Ishikawa (cell line): ENCODE data around the gene ZNF341.

Experiments
- CEBPB ChIP-seq: IDR thresholded peaks from 2 replicates; pipeline ENCODE4 v1.6.1; 2012
- CREB1 ChIP-seq: IDR thresholded peaks from 2 replicates; pipeline ENCODE4 v1.6.1; 2012; ENCODE audit warnings: low read depth
- EGR1 ChIP-seq: IDR thresholded peaks from 2 replicates; pipeline ENCODE4 v1.6.1; 2012
- EP300 ChIP-seq: IDR thresholded peaks from 2 replicates; pipeline ENCODE4 v1.6.1; 2012; ENCODE audit warnings: borderline replicate concordance
- FOXM1 ChIP-seq: IDR thresholded peaks from 2 replicates; pipeline ENCODE4 v1.6.1; 2012; ENCODE audit warnings: low read depth, borderline replicate concordance
- NFIC ChIP-seq: IDR thresholded peaks from 2 replicates; pipeline ENCODE4 v1.6.1; 2012
- RAD21 ChIP-seq: IDR thresholded peaks from 2 replicates; pipeline ENCODE4 v1.6.1; 2012; ENCODE audit warnings: low read depth
- REST ChIP-seq: IDR thresholded peaks from 2 replicates; pipeline ENCODE4 v1.6.1; 2012; ENCODE audit warnings: low read depth, mild to moderate bottlenecking
- TAF1 ChIP-seq: IDR thresholded peaks from 2 replicates; pipeline ENCODE4 v1.6.1; 2012; ENCODE audit warnings: low read depth, mild to moderate bottlenecking
- TCF12 ChIP-seq: IDR thresholded peaks from 2 replicates; pipeline ENCODE4 v1.6.1; 2012; ENCODE audit warnings: low read depth
- TEAD4 ChIP-seq: IDR thresholded peaks from 2 replicates; pipeline ENCODE4 v1.6.1; 2012
- YY1 ChIP-seq: IDR thresholded peaks from 2 replicates; pipeline ENCODE4 v1.6.1; 2012; ENCODE audit warnings: low read depth
- ZBTB7A ChIP-seq: IDR thresholded peaks from 2 replicates; pipeline ENCODE4 v1.6.1; 2012; ENCODE audit warnings: low read depth
- TF ChIP-seq, protein P1 (sequence below): IDR thresholded peaks from 2 replicates; pipeline ENCODE4 v1.6.1; 2012
- TF ChIP-seq, protein P2 (sequence below): IDR thresholded peaks from 2 replicates; pipeline ENCODE4 v1.6.1; 2012

The ZNF341 gene

DNA sequence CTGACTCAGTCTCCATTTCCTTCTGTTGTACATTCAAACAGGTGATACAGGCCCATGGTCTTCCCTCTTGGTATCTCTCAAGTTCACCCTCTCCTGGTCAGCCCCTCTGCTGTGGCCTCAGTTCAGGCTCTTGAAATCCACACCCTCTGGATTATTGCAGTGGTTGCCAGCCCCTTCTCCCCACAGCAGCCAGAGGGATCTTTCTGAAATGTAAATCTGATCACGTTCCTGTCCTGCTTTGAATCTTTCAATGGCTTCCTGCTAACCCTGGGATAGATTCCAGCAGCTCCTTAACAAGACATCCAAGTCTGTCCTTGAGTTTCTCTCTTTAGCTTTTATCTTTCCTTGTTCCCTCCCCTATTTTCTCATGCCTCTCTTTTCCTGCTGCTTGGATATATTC, 101.5 kb downstream of the ZNF341 start:
- no peak for TF ChIP-seq NFIC
- no peak for TF ChIP-seq CEBPB
- no peak for TF ChIP-seq TEAD4
- TF ChIP-seq EP300, result no peak
- TF ChIP-seq YY1, result no peak
- no peak for TF ChIP-seq TAF1
- TF ChIP-seq, protein P1, sequence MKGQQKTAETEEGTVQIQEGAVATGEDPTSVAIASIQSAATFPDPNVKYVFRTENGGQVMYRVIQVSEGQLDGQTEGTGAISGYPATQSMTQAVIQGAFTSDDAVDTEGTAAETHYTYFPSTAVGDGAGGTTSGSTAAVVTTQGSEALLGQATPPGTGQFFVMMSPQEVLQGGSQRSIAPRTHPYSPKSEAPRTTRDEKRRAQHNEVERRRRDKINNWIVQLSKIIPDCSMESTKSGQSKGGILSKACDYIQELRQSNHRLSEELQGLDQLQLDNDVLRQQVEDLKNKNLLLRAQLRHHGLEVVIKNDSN, result no peak
- TF ChIP-seq TCF12, result no peak
- TF ChIP-seq EGR1, result no peak
- no peak for TF ChIP-seq FOXM1
- TF ChIP-seq RAD21, result no peak
- no peak for TF ChIP-seq CREB1
- no peak for TF ChIP-seq REST

DNA sequence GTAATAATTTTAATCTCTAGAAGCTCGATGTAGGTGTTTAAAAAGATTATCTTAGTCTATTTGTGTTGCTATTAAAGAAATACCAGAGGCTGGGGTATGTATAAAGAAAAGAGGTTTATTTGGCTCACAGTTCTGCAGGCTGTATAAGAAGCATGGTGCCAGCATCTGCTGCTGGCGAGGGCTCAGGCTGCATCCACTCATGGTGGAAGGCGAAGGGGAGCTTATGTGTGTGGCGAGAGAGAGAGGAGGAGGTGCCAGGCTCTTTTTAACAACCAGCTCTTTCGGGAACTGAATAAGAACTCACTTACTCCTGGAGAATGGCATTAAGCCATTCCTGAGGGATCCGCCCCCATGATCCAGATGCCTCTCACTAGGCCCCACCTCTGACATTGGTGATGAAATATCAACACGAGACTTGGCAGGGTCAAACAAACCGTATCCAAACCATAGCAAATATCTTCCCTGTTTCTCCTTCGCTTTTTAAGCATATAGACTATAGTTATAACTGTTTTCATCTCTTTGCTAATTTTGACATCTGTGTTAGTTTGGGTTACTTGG, 103.9 kb downstream of the ZNF341 start:
- TF ChIP-seq CREB1, result no peak
- TF ChIP-seq FOXM1, result no peak
- no peak for TF ChIP-seq REST
- TF ChIP-seq, protein P1, result no peak
- TF ChIP-seq NFIC, result no peak
- no peak for TF ChIP-seq CEBPB
- no peak for TF ChIP-seq TEAD4
- no peak for TF ChIP-seq RAD21
- no peak for TF ChIP-seq YY1
- no peak for TF ChIP-seq ZBTB7A
- TF ChIP-seq, protein P2, sequence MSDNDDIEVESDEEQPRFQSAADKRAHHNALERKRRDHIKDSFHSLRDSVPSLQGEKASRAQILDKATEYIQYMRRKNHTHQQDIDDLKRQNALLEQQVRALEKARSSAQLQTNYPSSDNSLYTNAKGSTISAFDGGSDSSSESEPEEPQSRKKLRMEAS, result no peak
- no peak for TF ChIP-seq EP300
- TF ChIP-seq TAF1, result no peak
- no peak for TF ChIP-seq EGR1
- no peak for TF ChIP-seq TCF12

DNA sequence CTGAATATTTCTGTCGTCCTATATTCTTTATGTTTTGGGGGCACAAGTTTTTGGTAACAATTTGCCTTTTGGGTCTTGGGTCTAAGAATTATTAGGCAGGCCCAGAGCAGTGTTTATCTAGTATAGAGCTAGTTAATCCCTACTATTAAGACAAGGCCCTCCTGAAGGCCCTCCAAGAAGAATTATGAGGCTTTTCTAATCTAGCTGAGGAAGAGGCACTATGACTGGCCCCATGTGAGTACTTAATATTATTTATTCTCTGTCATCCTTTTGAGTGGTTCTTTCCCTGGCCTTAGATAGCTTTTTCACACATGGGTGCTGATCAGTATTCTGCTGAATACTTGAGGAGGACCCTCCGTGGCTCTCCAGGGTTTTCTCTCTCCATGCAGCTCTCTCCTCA, 104.5 kb downstream of the ZNF341 start:
- TF ChIP-seq ZBTB7A, result no peak
- no peak for TF ChIP-seq TAF1
- TF ChIP-seq NFIC, result no peak
- no peak for TF ChIP-seq RAD21
- TF ChIP-seq, protein P2, result no peak
- TF ChIP-seq, protein P1, result no peak
- TF ChIP-seq CEBPB, result no peak

GRCh38 chr20:33837096-33837830, 105.5 kb downstream of the ZNF341 start:
- no peak for TF ChIP-seq FOXM1
- TF ChIP-seq CEBPB, result no peak
- TF ChIP-seq EGR1, result no peak
- TF ChIP-seq CREB1, result no peak
- TF ChIP-seq, protein P2, result no peak

- TF ChIP-seq TEAD4 (no peak), CEBPB (no peak), YY1 (no peak), FOXM1 (no peak), CREB1 (no peak), TCF12 (no peak), NFIC (no peak), RAD21 (no peak), EGR1 (no peak), REST (no peak)
- TF ChIP-seq, protein P1, result no peak
- TF ChIP-seq, protein P2, result no peak
Observed at GRCh38 chr20:33838035-33838864, 106.5 kb downstream of the ZNF341 start.
